HEK293T (cell line): ENCODE results near the gene KRTAP4-8.

Experiments
- ARNT ChIP-seq: fragments of 450-650 bp; IDR thresholded peaks from 2 replicates; pipeline ENCODE4 v1.6.1; 2017; ENCODE audit warnings: mild to moderate bottlenecking
- BHLHE40 ChIP-seq: fragments of 450-650 bp; IDR thresholded peaks from 2 replicates; pipeline ENCODE4 v1.6.1; 2016; ENCODE audit warnings: mild to moderate bottlenecking, moderate library complexity, borderline replicate concordance
- FOXA1 ChIP-seq: fragments of 450-650 bp; IDR thresholded peaks from 2 replicates; pipeline ENCODE4 v1.6.1; 2016; ENCODE audit warnings: mild to moderate bottlenecking
- FOXM1 ChIP-seq: fragments of 450-650 bp; IDR thresholded peaks from 2 replicates; pipeline ENCODE4 v1.6.1; 2017; ENCODE audit warnings: mild to moderate bottlenecking, borderline replicate concordance
- L3MBTL2 ChIP-seq: fragments of 450-650 bp; conservative IDR thresholded peaks from 2 replicates; pipeline ENCODE4 v1.6.1; 2016; ENCODE audit warnings: mild to moderate bottlenecking
- PKNOX1 ChIP-seq: fragments of 450-650 bp; IDR thresholded peaks from 2 replicates; pipeline ENCODE4 v1.6.1; 2016
- SP1 ChIP-seq: fragments of 450-650 bp; IDR thresholded peaks from 2 replicates; pipeline ENCODE4 v1.6.1; 2017
- SUZ12 ChIP-seq: fragments of 450-650 bp; IDR thresholded peaks from 2 replicates; pipeline ENCODE4 v1.6.1; 2016; ENCODE audit warnings: mild to moderate bottlenecking

- TF ChIP-seq SUZ12 (no peak), SP1 (no peak), BHLHE40 (no peak), FOXM1 (no peak), L3MBTL2 (no peak), ARNT (no peak), FOXA1 (no peak), PKNOX1 (no peak)
These were observed 39.2 kb downstream of the KRTAP4-8 start for GRCh38 chr17:41058741-41059140.
